Left ventricle myocardium inferior (tissue), 1 donor: ENCODE measurements around the gene ATP2A1. TPM values are rescaled to one million over a fixed set of nuclear protein-coding genes. Genes with fewer than 3 reads are reported as not detected.
"Not testable (repeated sequence)": the region's sequence is repeated elsewhere in the genome, so short reads cannot be mapped to it uniquely, and the experiment has no call there.

Experiments used
- DNase-seq: peaks from one replicate; pipeline ENCODE4 v3.0.0-alpha.2; 2020
- H3K27ac ChIP-seq: fragments of 200-600 bp; replicated peaks from 2 replicates; pipeline ENCODE4 v1.8.0; 2021
- H3K27me3 ChIP-seq: fragments of 200-600 bp; 2 replicates; pipeline ENCODE4 v1.8.0; 2021; ENCODE audit warnings: low read depth
- H3K36me3 ChIP-seq: fragments of 200-600 bp; 2 replicates; pipeline ENCODE4 v1.8.0; 2021
- H3K4me1 ChIP-seq: fragments of 200-600 bp; 2 replicates; pipeline ENCODE4 v1.8.0; 2021
- H3K4me3 ChIP-seq: fragments of 200-600 bp; 2 replicates; pipeline ENCODE4 v1.8.0; 2021; ENCODE audit warnings: mild to moderate bottlenecking, moderate library complexity
- H3K9me3 ChIP-seq: fragments of 200-600 bp; replicated peaks from 2 replicates; pipeline ENCODE4 v1.8.0; 2021
- CTCF ChIP-seq: fragments of 200-600 bp; IDR thresholded peaks from 2 replicates; pipeline ENCODE4 v1.8.0; 2021; ENCODE audit warnings: antibody characterized with exemption, mild to moderate bottlenecking, borderline replicate concordance
- intact Hi-C: fragments of 100-400 bp; cut with micrococcal nuclease; formaldehyde crosslinking; loops from one replicate; pipeline ENCODE4 v1.11.0; 2022
- total RNA-seq: library from RNA; stranded (reverse); fragmentation: NEBNext Ultra II Directional; extraction: Animal tissue kit (Norgen Biotek cat#: 25700); gene quantifications from one replicate; pipeline ENCODE4 v1.2.1, GENCODE V29; 2021
- donor health status: DM: no; HTN: yes; CAD: no; lungs with severe emphysema.

The ATP2A1 gene
- total RNA-seq, 1 donor from 2014 or later: 0.38 TPM

- Histone ChIP-seq H3K9me3 (no peaks in the 10 kb centered on the region), H3K4me3 (peak overlapping the region; percentile 99), H3K4me1 (peaks cover 35% of the 10 kb centered on the region), H3K27ac (peak overlapping the region; percentile 100), H3K27me3 (no peaks in the 10 kb centered on the region), H3K36me3 (peaks cover 32% of the 10 kb centered on the region)
- TF ChIP-seq CTCF: no peak
- intact Hi-C loops: no loop called here
- no peak for DNase-seq
These were observed 13.1 kb upstream of the ATP2A1 start for GRCh38 chr16:28865001-28865688.

GRCh38 chr16:28865722-28866453 is 12.4 kb upstream of the ATP2A1 start:
- no peak for DNase-seq
- Histone ChIP-seq H3K27me3 (no peaks in the 10 kb centered on the region), H3K9me3 (no peaks in the 10 kb centered on the region), H3K4me3 (no peak overlapping the region), H3K27ac (no peak overlapping the region), H3K36me3 (peaks cover 39% of the 10 kb centered on the region), H3K4me1 (peaks cover 35% of the 10 kb centered on the region)
- no peak for TF ChIP-seq CTCF
- intact Hi-C loops: no loop called here

GRCh38 chr16:28866454-28866804 is 11.9 kb upstream of the ATP2A1 start:
- Histone ChIP-seq H3K4me1 (peaks cover 35% of the 10 kb centered on the region), H3K27me3 (no peaks in the 10 kb centered on the region), H3K4me3 (no peak overlapping the region), H3K36me3 (peaks cover 44% of the 10 kb centered on the region), H3K27ac (no peak overlapping the region), H3K9me3 (no peaks in the 10 kb centered on the region)
- DNase-seq: no peak
- intact Hi-C loops: no loop called here
- TF ChIP-seq CTCF: no peak

- H3K4me1 ChIP-seq: peaks cover 33% of the 10 kb centered on the region
- H3K4me3 ChIP-seq: no peak overlapping the region
- H3K36me3 ChIP-seq: peaks cover 52% of the 10 kb centered on the region
- intact Hi-C loops: no loop called here
- TF ChIP-seq CTCF: no peak
- no peaks in the 10 kb centered on the region for H3K9me3 ChIP-seq
- no peak for DNase-seq
- H3K27ac ChIP-seq: no peak overlapping the region
- H3K27me3 ChIP-seq: no peaks in the 10 kb centered on the region
These were observed 11.0 kb upstream of the ATP2A1 start for GRCh38 chr16:28867241-28867640.

GRCh38 chr16:28867646-28868045 is 10.6 kb upstream of the ATP2A1 start:
- Histone ChIP-seq H3K4me1 (peaks cover 29% of the 10 kb centered on the region), H3K36me3 (peaks cover 57% of the 10 kb centered on the region)
- H3K9me3 ChIP-seq, H3K27me3 ChIP-seq, H3K4me3 ChIP-seq, intact Hi-C loops, H3K27ac ChIP-seq, DNase-seq: not testable (repeated sequence)

- intact Hi-C loops: no loop called here
- no peak for TF ChIP-seq CTCF
- Histone ChIP-seq H3K9me3 (no peaks in the 10 kb centered on the region), H3K27ac (no peak overlapping the region), H3K36me3 (peaks cover 72% of the 10 kb centered on the region), H3K4me1 (peaks cover 16% of the 10 kb centered on the region), H3K27me3 (no peaks in the 10 kb centered on the region), H3K4me3 (no peak overlapping the region)
- no peak for DNase-seq
These were observed 9.1 kb upstream of the ATP2A1 start for GRCh38 chr16:28869201-28869600.
